CD4-positive, alpha-beta T cell treated with Interleukin-17A for 4 hours (primary cell): ENCODE measurements around the gene PFKP.

Experiments
- DNase-seq: peaks from one replicate; pipeline ENCODE4 v3.0.0-alpha.2; 2020; ENCODE audit warnings: mixed read lengths

Gene PFKP

DNA sequence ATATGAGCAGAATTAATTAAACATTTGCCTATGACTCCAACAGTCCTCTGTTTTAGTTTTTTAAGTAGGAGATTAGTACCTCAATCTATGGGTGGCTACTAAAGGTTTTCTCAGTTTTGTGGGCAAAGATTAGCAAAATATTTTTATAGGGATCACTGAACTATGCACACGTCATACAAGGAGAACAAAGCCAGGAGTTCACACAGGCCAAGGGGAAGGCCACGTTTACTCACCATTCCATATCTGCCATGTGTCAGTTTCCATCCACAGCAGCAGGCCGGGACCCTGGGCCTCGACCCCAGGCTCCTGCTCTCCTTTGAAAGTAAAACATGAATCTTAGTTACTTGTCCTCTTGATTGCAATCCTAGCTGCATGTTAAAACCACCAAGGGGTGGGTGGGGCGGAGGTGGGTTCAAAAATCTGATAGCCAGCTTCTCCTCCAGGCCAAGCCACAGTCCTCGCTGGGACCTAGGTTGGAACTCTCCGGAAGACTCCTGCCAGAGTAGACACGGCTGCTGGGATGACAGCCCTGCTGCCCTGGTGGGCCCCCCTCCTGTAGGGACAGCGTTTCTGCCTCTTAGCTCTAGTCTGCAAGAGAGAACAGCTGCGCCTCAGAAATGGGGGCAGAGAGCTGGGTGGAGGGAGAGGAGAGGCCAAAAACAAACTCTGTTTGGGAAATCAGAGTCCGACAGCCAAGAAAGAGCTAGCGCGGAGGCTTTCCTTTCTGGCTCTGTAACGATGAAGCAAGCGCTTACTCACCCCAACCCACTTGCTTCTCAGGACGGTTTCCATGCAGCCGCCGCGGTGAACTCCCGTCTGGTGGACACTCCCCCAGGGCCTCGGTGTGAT lies 69.6 kb downstream of the PFKP start:
- no peak for DNase-seq

DNA sequence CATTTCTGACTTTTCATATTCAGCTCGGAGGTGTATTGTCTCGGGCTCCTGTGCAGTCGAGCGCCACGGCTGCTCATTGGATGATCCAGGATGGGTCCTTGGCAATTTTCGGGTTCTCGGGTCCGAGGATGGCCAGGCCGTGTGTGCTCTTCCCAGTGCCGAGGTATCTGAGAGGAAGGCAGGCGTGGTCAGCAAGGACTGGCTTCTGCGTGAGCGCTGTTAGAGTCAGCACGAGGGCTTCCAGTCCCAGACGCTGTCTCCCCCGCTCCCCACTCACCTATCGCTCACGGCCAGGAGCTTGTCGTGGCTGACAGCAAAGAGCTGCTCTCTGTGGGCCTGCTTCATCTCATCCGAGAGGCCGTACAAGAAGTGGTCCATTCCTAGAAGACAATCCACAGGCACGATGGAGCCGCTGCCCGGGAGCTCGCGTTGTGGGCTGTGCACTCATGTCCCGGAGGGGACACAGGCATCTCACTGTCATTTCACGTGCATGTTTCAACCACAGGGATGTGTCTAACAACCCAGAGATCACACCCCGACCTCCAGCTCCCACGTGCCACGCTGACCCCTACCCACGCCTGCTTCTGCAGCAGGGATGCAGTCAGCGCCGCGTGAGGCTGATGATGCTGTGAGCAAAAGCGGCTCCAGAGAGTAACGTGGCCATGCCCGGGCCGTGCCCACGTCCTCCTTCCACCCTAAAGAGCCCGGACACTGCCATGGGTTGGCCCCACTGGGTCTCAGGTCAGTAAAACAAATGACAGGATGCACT lies 70.8 kb downstream of the PFKP start:
- DNase-seq, result no peak

DNA sequence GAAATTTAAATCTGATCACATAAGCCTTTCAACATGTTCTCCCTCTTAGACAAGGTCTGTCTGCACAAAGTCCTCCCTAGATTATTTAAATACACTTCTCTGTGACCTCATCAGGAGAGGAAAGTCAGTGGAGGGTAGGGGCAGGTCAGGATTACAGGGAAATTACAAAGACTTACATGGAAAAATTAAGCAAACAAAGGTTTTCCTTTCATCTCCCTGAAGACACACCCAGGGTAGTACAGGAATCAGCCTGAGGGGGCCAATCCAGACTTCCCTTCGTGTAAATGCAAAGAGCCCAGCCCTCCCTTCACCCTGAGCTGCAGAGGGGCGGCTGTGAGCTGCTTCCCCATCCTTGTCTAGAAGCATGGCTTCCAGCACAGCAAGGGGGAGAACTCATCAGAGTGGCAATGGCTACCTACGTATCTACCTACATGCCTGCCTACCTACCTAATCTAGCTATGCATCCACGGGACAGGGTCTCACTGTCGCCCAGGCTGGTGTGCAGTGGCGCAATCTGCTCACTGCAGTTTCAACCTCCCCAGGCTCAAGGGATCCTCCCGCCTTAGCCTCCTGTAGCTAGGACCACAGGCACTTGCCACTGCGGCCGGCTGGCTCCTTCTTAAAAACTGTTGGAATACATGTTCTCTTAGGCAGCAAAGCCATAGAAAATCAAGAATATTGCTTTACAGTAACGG lies 72.0 kb downstream of the PFKP start:
- DNase-seq, result no peak

DNA sequence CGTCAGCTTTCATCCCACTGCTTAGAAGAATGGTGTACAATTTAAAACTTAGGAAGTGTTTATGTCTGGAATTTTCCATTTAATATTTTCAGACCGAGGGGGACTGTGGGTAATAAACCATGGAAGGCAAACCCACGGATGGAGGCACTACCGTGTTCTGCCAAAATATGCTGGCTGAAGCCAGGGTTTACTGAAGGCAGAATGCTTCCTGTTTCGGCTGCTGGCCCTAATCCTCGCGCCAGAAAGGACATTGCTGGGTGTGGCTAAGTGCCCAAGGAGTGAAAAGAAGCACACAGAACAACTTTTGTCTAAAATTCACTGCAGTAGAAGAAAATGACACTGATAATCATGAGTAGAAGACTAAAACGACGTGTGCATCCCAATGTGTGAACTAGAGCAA lies 72.9 kb downstream of the PFKP start:
- DNase-seq, result no peak

DNA sequence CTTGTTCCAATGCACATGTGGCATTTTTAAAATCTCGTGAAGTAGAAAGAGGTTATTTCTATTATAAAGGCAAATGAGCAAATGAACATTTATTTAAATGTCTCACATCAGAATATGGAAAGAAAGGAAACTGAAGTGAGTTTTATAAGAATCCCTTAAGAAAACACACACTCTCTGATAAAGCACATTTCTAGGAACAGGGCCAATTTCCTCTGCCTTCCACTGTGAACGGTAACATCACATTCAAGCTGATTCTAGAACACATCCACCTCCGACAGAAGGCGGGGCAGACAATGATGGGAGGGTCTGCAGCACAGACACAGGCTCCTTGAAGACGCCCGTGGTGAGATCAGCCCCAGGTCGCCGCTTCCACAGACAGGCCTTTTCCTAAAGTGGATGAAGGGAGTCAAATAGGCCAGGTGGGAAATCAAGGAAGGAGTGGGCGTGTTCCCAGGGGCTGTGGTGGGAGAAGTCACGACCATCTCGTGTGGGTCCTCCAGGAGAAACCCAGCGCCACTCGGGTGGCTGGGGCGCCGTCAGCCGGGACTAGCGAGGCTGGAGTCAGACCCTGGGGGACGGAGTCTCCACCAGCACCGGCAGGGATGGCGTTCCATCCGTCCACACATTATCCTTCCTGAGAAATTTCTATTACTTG lies 74.1 kb downstream of the PFKP start:
- DNase-seq, result no peak

DNA sequence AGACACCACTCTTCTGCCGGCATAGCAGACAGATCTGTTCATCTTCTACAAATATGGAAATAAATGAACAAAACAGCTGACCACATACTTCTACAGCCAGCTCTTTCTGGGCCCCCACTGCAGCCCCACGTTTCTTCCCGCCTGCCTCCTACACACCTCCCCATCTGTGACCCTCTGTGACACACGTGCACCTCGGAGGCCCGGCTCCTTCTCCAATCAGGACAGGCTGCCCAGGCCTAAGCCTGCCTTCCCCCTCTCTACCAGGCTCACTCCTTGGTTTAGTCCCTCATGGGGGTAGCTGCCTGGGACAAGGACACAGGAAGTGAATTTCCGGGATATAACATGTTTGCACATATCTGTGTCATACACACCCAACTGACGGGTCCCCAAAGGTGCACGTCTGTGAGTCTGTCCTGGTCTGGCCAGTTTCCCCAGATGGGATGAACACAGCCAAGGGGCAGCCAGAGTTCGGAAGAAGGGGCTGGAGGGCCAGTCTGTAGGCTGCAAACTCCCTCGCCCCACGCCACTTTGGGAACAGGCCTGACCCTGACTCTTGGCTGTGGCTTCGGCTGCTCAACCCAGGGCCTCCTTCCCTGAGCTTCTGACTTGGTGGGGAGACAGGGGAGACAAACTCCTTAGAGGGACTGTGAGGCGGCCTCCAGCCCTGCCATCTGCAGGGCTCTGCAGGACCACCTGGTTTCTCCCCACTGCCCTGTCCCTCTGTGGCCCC lies 75.0 kb downstream of the PFKP start:
- DNase-seq, result no peak

DNA sequence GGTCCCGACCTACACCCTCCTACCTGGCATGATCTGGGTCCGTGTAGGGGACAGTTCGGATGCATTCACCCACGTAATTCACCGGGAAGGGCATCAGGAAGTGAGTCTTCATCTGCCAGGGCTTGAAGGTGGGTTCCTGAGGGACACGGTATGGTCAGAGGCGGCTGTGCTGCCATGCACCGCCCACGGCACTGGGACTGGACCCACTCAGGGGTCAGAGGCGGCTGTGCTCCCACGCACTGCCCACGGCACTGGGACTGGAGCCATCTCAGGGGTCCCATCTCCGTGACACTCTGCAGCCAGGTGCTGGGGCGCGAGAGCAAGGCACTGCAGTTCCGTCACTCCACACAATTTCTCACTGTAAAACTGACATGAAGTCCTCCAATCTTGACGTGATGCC lies 76.0 kb downstream of the PFKP start:
- no peak for DNase-seq

DNA sequence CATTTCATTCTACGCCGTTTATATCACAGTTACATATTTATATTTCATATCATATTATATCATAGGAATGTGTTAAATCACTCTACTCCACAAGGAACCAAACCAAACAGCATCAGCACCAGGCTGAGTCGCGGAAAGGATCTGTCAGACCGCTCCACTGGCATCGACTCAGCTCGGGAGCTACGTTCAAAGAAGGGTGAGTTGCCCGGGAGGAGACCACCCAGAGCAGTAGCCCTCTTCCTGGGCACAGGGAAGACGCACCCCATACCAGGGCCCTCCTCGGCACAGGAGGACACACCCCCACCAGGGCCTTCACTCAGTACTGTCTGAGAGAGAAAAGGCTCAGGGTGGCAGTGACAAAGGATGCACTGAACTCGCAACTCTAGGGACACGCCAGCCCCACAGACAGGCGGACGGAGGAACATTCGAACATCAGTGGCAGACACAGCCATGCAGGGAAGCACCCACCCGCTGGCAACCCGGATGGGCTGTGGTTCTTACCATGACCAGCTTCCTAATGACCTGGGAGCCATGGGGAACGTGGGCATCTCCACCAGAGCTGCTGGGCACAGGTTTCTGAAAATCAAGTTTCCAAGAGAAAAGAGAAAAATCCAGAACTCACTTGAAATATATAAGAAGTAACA lies 76.6 kb downstream of the PFKP start:
- no peak for DNase-seq

DNA sequence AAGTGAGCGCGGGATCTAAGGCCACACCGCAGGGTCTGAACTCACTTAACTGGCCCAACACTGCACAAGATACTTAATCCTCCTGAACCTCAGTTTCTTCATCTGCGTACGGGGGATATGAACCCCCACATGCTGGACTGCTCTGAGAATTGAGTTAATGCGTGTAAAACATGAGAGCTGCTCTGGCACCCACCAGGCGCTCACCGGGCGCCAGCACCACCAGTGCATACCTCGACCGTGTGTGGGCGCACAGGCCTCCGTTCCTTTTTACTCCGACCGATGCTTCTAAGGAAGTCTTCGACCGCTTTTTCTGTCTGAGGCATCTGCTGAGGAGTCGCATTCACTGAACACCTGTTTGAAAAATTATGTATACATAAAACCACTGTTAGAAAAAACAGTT lies 78.0 kb downstream of the PFKP start:
- DNase-seq, result no peak

DNA sequence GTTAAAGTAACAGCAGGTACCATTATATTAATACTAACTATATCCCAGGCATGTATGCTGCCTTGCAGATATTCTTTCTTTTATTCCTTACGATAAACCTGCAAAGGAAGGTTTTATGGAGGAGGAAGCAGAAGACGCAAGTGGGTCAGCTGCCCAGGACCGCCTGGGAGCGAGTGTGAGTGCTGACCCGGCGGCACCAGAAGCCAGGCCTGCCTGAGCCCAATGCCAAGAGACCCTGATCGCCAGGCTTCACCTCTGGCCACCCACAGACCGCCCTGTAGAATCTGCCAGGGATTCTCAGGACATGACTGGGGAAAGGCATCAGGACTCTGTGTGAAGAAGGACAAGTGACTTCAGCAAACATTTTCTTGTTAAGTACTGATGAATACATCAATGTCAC lies 78.9 kb downstream of the PFKP start:
- DNase-seq, result no peak

DNA sequence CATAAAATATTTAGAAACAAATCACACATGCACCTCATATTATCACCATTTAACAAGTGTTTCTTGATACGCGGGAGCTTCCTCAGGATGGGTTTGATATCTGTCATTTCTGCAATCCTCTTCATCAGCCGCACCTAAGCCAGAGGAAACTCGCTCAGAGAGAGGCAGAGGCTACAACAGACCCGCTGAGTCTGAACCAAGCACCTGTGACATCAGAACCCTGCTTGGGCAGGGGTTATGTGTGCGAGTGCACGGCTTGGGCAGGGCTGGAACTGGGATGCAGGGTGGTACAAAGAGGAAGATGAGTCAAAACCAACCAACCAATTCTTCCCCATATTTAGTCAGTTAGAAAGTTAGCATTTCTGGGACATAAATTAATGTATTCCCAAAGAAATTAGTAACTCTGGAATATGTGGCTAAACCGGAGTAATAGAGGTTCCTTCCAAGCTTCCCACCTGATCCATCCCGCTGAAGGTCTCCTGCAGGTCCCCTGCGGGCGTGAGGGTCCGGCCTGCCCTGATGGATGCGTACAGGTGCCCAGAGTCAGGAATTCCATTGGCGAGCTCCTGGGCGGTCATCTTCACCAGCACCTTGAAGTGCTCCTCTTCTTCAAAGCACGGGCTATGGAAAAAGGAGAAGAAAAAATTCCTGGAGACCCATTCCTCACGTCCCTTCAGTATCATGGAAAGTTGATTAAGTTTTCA lies 79.9 kb downstream of the PFKP start:
- no peak for DNase-seq

DNA sequence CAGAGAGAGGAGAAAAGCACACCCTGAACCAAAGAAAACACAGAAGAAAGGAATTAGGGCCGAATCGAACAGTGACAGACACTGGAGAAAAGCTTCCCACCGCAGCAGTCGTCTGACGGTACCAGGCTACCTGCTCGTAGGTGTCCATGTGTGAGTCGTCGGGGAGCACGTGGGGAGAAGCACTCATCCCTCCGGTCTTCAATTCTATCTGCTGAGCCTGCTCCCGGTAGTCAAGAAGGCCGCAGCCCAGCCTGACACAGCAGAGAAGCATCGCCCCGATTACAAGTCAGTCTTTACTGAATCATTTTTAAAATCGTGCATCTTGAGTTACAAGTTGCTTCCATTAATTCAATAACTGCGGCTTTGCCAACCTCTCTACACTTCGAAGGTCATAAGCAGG lies 80.7 kb downstream of the PFKP start:
- no peak for DNase-seq

DNA sequence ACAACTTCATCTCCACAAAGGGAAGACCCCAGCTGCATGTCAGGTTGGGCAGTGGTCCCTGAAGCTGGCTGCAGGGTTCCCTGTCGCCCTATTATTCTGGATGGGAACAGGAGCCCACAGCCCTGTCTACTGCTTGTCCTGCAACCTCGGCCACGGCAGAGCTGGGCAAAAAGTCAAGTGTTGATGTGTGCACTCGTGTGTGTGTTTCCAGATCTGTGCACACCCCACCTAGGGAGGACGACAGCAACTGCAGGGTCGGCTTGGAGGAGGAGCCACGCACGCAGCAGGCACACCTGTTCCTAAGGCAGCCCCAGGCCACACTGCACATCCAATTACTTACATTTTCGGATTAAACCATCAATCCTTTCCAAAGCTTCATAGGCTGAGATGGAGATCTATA lies 81.6 kb downstream of the PFKP start:
- no peak for DNase-seq

DNA sequence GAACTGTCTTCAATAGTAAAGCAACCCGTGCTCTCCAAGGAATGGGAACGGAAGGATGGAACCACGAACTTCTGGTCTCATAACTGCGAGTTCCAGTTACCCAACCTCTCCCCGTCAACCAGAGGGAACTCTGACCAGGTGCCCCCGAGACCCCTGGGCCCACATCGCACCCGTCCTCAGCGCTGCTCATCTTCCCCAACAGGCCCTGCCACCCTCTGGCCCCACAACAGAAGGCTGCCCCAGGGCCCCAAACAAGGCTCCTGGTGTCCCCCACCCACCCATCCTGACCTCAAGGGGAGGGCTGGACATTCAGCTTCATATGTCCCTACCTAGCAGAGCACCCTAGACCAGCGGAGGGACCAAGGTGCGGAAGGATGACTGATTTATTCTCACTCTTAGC lies 82.6 kb downstream of the PFKP start:
- no peak for DNase-seq

DNA sequence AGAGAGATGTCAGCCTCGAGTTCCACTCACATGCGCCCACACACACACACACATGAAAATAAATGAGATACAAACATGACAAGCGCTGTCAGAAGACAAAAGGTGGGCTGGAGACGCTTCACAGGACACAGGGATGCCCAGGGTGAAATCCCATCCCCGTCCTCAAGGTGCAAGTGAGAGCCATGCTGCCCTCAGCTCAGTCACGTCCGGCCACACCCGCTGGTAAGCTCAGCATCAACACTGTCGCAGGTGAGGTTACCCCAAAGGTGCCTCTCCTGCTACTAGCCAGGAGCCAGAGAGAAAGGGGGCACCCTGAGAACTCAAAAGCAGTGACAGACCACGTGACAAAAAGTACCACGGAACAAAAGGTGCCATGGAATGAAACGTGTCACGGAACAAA lies 83.0 kb downstream of the PFKP start:
- DNase-seq, result no peak

DNA sequence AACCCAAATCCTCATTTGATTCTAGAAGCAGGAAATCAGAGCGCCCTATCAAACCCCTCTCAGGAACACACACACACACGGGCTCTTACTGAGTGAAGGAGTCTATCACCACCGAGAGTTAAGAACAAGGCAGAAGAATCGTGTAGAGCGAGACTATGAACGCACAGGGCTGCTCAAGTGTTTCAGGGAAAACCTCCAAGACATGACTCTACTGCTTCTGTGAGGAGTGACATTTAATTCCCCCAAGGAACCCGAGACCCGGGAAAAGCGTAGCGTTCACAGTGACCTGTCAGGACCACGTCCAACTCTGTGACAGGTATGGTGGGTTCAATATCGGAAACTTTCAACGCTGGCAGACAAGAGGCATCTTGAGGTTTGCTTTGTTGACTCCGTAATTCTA lies 83.6 kb downstream of the PFKP start:
- no peak for DNase-seq

DNA sequence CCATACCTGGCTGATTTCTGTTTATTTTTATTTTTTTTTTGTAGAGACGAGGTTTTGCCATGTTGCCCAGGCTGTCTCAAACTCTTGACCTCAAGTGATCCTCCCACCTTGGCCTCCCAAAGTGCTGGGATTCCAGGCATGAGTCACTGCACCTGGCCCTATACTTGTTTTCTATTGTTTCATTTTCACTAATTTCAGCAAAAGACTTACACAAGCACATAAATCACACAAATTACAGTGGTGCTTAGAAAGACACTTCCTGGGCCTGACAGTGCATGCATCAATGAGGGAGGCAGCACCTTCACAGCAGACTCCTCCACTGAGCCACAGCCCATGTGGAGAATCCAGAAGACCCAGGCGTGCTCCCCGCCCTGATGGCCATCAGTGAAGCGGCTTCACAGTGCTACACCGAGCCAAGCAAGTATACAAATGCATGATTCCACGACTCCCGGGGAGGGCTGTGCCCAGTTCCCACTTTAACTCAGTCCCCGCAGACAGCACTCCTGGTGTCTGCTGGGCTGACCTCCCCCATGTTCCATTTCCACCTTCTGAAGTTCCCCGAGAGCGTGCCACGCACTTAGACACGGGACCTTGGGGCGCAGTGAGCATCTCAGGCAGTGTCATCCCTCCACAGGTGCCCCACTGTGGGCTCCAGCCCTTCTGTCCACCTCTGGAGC lies 84.7 kb downstream of the PFKP start:
- DNase-seq, result no peak

DNA sequence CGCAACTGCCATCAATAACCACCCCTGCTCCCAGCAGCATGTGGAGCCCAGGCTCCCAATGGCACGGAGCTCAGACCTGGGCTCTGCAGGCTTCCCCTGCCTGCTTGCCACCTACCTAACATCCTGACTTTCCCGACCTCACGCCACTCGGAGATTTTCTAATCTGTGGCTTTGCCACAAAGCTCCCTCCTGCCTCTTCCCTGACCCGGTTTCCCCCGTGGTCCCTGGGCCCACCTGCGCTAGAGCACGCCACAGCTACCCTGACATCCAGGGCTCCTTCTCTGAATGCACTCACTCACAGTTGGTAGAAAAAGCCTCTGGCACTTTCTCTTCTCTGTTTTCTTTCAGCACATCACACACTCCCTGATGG lies 85.2 kb downstream of the PFKP start:
- DNase-seq, result no peak

DNA sequence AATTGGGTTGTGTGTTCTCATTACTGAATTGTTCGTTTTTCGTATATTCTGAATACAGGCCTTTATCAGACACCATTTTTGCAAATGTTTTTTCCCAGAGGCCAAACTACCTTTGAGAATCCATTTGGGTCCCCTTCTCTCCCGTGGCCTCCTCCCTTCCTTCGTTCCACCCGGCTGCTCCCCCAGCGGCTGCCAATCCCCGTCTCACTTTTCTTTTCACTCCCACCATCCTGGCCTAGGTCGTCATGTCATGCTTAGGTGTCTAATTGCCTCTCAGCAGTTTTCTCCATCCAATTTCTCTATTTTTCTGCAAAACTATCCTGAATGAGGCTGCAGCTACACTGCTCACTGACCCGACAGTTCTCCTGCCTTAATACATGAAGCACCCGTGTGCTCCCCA lies 87.3 kb downstream of the PFKP start:
- no peak for DNase-seq

DNA sequence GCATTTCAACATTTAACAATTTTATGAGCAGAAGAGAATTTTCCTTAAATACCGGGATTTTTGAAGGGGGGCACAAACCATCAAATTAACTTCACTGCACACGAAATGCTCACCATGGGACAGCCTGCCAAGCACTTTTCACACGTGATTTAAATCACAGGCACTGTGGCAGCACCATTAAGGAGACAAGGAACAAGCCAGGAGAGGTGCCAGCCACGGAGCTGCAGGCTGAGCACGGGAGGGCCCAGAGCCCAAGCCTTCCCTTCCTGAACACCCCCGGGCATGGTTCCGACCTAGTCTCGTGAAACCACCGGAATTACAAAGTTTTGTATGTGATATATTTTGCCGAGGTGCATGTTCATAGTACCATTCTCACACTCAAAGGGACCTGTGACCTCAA lies 91.8 kb downstream of the PFKP start:
- no peak for DNase-seq

DNA sequence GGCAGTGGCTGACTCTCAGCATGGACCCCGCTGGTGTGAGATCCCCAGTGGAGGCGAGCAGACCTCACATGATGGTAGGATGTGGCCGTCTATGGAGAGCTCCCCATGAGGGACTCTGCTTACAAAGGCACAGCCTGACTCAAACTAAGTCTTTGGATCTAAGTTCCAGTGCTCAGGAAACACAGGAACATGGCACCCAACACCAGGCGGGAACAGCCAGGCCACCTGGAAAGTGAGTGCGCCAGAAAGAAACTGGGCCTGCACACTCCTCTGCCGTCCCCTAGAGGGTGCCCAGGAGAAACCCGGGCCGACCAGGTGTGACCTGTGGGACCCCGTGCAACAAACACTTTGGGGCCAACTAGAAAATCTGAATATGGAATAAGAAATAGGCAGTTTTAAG lies 95.2 kb downstream of the PFKP start:
- no peak for DNase-seq
